ENCODE measurements around the gene ADIPOR1.

The ADIPOR1 gene

GRCh38 chr1:202972046-202972445 lies 13.9 kb upstream of the ADIPOR1 start:
- H3K27me3 ChIP-seq (ENCODE audit: control insufficient read depth in 1 of 2, insufficient read depth in 2 of 2, low read length in 2 of 2) = peaks cover 0 to 6% of the 10 kb centered on the region in 2 donors
- H3K9me3 ChIP-seq (ENCODE audit: control insufficient read depth in 1 of 2, low read length in 2 of 2) = no peaks in the 10 kb centered on the region

GRCh38 chr1:202968895-202969295 lies 10.8 kb upstream of the ADIPOR1 start:
- Histone ChIP-seq H3K4me1 (ENCODE audit: control insufficient read depth in 1 of 2, insufficient read depth in 2 of 2, low read length in 2 of 2) (peaks cover 16 to 22% of the 10 kb centered on the region in 2 donors), H3K9ac (ENCODE audit: low read depth in 1 of 2, low read length in 2 of 2) (no peak overlapping the region), H3K36me3 (ENCODE audit: control insufficient read depth in 1 of 2, insufficient read depth in 2 of 2, low read length in 2 of 2) (peaks cover 0 to under 1% of the 10 kb centered on the region in 2 donors), H3K4me3 (ENCODE audit: low read depth in 1 of 2, low read length in 2 of 2) (no peak overlapping the region), H3K9me3 (ENCODE audit: control insufficient read depth in 1 of 2, low read length in 2 of 2) (no peaks in the 10 kb centered on the region), H3K27me3 (ENCODE audit: control insufficient read depth in 1 of 2, insufficient read depth in 2 of 2, low read length in 2 of 2) (no peaks in the 10 kb centered on the region), H3K27ac (ENCODE audit: low read depth, low read length) (no peak overlapping the region)

More at GRCh38 chr1:202972046-202972445, 13.9 kb upstream of the ADIPOR1 start:
- Histone ChIP-seq H3K36me3 (ENCODE audit: control insufficient read depth in 1 of 2, insufficient read depth in 2 of 2, low read length in 2 of 2) (no peaks in the 10 kb centered on the region), H3K4me3 (ENCODE audit: low read depth in 1 of 2, low read length in 2 of 2) (no peak overlapping the region), H3K4me1 (ENCODE audit: control insufficient read depth in 1 of 2, insufficient read depth in 2 of 2, low read length in 2 of 2) (peaks cover 13 to 16% of the 10 kb centered on the region in 2 donors), H3K27ac (ENCODE audit: low read depth, low read length) (no peak overlapping the region), H3K9ac (ENCODE audit: low read depth in 1 of 2, low read length in 2 of 2) (no peak overlapping the region)

- Histone ChIP-seq H3K9me3 (ENCODE audit: control insufficient read depth in 1 of 2, low read length in 2 of 2) (no peaks in the 10 kb centered on the region), H3K9ac (ENCODE audit: low read depth in 1 of 2, low read length in 2 of 2) (peak overlapping the region in 1 of 2 donors; percentile 67), H3K4me1 (ENCODE audit: control insufficient read depth in 1 of 2, insufficient read depth in 2 of 2, low read length in 2 of 2) (peaks cover 16 to 22% of the 10 kb centered on the region in 2 donors), H3K27me3 (ENCODE audit: control insufficient read depth in 1 of 2, insufficient read depth in 2 of 2, low read length in 2 of 2) (no peaks in the 10 kb centered on the region), H3K36me3 (ENCODE audit: control insufficient read depth in 1 of 2, insufficient read depth in 2 of 2, low read length in 2 of 2) (peaks cover 3% of the 10 kb centered on the region in 2 donors), H3K4me3 (ENCODE audit: low read depth in 1 of 2, low read length in 2 of 2) (peak overlapping the region; percentile 73 to 85), H3K27ac (ENCODE audit: low read depth, low read length) (no peak overlapping the region)
These were observed 10.2 kb upstream of the ADIPOR1 start for GRCh38 chr1:202968351-202968750.

- H3K9ac ChIP-seq (ENCODE audit: low read depth in 1 of 2, low read length in 2 of 2) = peak overlapping the region; percentile 67 to 87
- peak overlapping the region; percentile 73 to 85 for H3K4me3 ChIP-seq (ENCODE audit: low read depth in 1 of 2, low read length in 2 of 2)
- no peaks in the 10 kb centered on the region for H3K27me3 ChIP-seq (ENCODE audit: control insufficient read depth in 1 of 2, insufficient read depth in 2 of 2, low read length in 2 of 2)
- H3K9me3 ChIP-seq (ENCODE audit: control insufficient read depth in 1 of 2, low read length in 2 of 2) = no peaks in the 10 kb centered on the region
- peaks cover 5 to 9% of the 10 kb centered on the region in 2 donors for H3K36me3 ChIP-seq (ENCODE audit: control insufficient read depth in 1 of 2, insufficient read depth in 2 of 2, low read length in 2 of 2)
- no peak overlapping the region for H3K27ac ChIP-seq (ENCODE audit: low read depth, low read length)
- H3K4me1 ChIP-seq (ENCODE audit: control insufficient read depth in 1 of 2, insufficient read depth in 2 of 2, low read length in 2 of 2) = peaks cover 16 to 22% of the 10 kb centered on the region in 2 donors
These were observed 9.7 kb upstream of the ADIPOR1 start for GRCh38 chr1:202967684-202968281.

- H3K9ac ChIP-seq (ENCODE audit: low read depth in 1 of 2, low read length in 2 of 2) = peak overlapping the region; percentile 89 to 97
- no peaks in the 10 kb centered on the region for H3K9me3 ChIP-seq (ENCODE audit: control insufficient read depth in 1 of 2, low read length in 2 of 2)
- H3K36me3 ChIP-seq (ENCODE audit: control insufficient read depth in 1 of 2, insufficient read depth in 2 of 2, low read length in 2 of 2) = peaks cover 17 to 19% of the 10 kb centered on the region in 2 donors
- peaks cover 16 to 22% of the 10 kb centered on the region in 2 donors for H3K4me1 ChIP-seq (ENCODE audit: control insufficient read depth in 1 of 2, insufficient read depth in 2 of 2, low read length in 2 of 2)
- no peaks in the 10 kb centered on the region for H3K27me3 ChIP-seq (ENCODE audit: control insufficient read depth in 1 of 2, insufficient read depth in 2 of 2, low read length in 2 of 2)
- peak overlapping the region; percentile 75 for H3K27ac ChIP-seq (ENCODE audit: low read depth, low read length)
- peak overlapping the region; percentile 90 to 91 for H3K4me3 ChIP-seq (ENCODE audit: low read depth in 1 of 2, low read length in 2 of 2)
These were observed 8.1 kb upstream of the ADIPOR1 start for GRCh38 chr1:202966006-202966898.

- Histone ChIP-seq H3K9ac (ENCODE audit: low read depth in 1 of 2, low read length in 2 of 2) (no peak overlapping the region), H3K27me3 (ENCODE audit: control insufficient read depth in 1 of 2, insufficient read depth in 2 of 2, low read length in 2 of 2) (no peaks in the 10 kb centered on the region), H3K9me3 (ENCODE audit: control insufficient read depth in 1 of 2, low read length in 2 of 2) (no peaks in the 10 kb centered on the region), H3K36me3 (ENCODE audit: control insufficient read depth in 1 of 2, insufficient read depth in 2 of 2, low read length in 2 of 2) (peaks cover 17 to 19% of the 10 kb centered on the region in 2 donors), H3K27ac (ENCODE audit: low read depth, low read length) (no peak overlapping the region), H3K4me1 (ENCODE audit: control insufficient read depth in 1 of 2, insufficient read depth in 2 of 2, low read length in 2 of 2) (peaks cover 16 to 22% of the 10 kb centered on the region in 2 donors), H3K4me3 (ENCODE audit: low read depth in 1 of 2, low read length in 2 of 2) (no peak overlapping the region)
These were observed 7.3 kb upstream of the ADIPOR1 start for GRCh38 chr1:202965422-202965821.

- no peak overlapping the region for H3K9ac ChIP-seq (ENCODE audit: low read depth in 1 of 2, low read length in 2 of 2)
- no peak overlapping the region for H3K4me3 ChIP-seq (ENCODE audit: low read depth in 1 of 2, low read length in 2 of 2)
- H3K27me3 ChIP-seq (ENCODE audit: control insufficient read depth in 1 of 2, insufficient read depth in 2 of 2, low read length in 2 of 2) = no peaks in the 10 kb centered on the region
- H3K4me1 ChIP-seq (ENCODE audit: control insufficient read depth in 1 of 2, insufficient read depth in 2 of 2, low read length in 2 of 2) = peaks cover 16 to 22% of the 10 kb centered on the region in 2 donors
- no peak overlapping the region for H3K27ac ChIP-seq (ENCODE audit: low read depth, low read length)
- H3K36me3 ChIP-seq (ENCODE audit: control insufficient read depth in 1 of 2, insufficient read depth in 2 of 2, low read length in 2 of 2) = peaks cover 17 to 19% of the 10 kb centered on the region in 2 donors
- no peaks in the 10 kb centered on the region for H3K9me3 ChIP-seq (ENCODE audit: control insufficient read depth in 1 of 2, low read length in 2 of 2)
These were observed 6.8 kb upstream of the ADIPOR1 start for GRCh38 chr1:202964791-202965410.

GRCh38 chr1:202961220-202961880 lies 3.2 kb upstream of the ADIPOR1 start:
- H3K9me3 ChIP-seq (ENCODE audit: control insufficient read depth in 1 of 2, low read length in 2 of 2) = no peaks in the 10 kb centered on the region
- no peak overlapping the region for H3K4me3 ChIP-seq (ENCODE audit: low read depth in 1 of 2, low read length in 2 of 2)
- no peaks in the 10 kb centered on the region for H3K27me3 ChIP-seq (ENCODE audit: control insufficient read depth in 1 of 2, insufficient read depth in 2 of 2, low read length in 2 of 2)
- peaks cover 17 to 19% of the 10 kb centered on the region in 2 donors for H3K36me3 ChIP-seq (ENCODE audit: control insufficient read depth in 1 of 2, insufficient read depth in 2 of 2, low read length in 2 of 2)
- peaks cover 18 to 26% of the 10 kb centered on the region in 2 donors for H3K4me1 ChIP-seq (ENCODE audit: control insufficient read depth in 1 of 2, insufficient read depth in 2 of 2, low read length in 2 of 2)
- no peak overlapping the region for H3K9ac ChIP-seq (ENCODE audit: low read depth in 1 of 2, low read length in 2 of 2)
- no peak overlapping the region for H3K27ac ChIP-seq (ENCODE audit: low read depth, low read length)

- Histone ChIP-seq H3K4me3 (ENCODE audit: low read depth in 1 of 2, low read length in 2 of 2) (peak overlapping the region in 1 of 2 donors; percentile 83), H3K9me3 (ENCODE audit: control insufficient read depth in 1 of 2, low read length in 2 of 2) (no peaks in the 10 kb centered on the region), H3K27me3 (ENCODE audit: control insufficient read depth in 1 of 2, insufficient read depth in 2 of 2, low read length in 2 of 2) (no peaks in the 10 kb centered on the region), H3K27ac (ENCODE audit: low read depth, low read length) (no peak overlapping the region), H3K36me3 (ENCODE audit: control insufficient read depth in 1 of 2, insufficient read depth in 2 of 2, low read length in 2 of 2) (peaks cover 17 to 19% of the 10 kb centered on the region in 2 donors), H3K4me1 (ENCODE audit: control insufficient read depth in 1 of 2, insufficient read depth in 2 of 2, low read length in 2 of 2) (peaks cover 26 to 30% of the 10 kb centered on the region in 2 donors), H3K9ac (ENCODE audit: low read depth in 1 of 2, low read length in 2 of 2) (peak overlapping the region in 1 of 2 donors; percentile 82)
These were observed 1.1 kb upstream of the ADIPOR1 start for GRCh38 chr1:202959276-202959620.

All from duodenal mucosa (tissue), 2 donors.